Measurements from ENCODE around the gene CGB3. TPM values are rescaled to one million over a fixed set of nuclear protein-coding genes. Genes with fewer than 3 reads are reported as not detected.

CGB3 gene
- total and polyA plus RNA-seq, 10 of the 15 experiments (the other 5 are each of a cell fraction or from before 2014, with no cell fraction given): not detected

GRCh38 chr19:48994035-48994386 lies 30.1 kb downstream of the CGB3 start:
- Histone ChIP-seq H4K20me1 (ENCODE audit: control insufficient read depth, insufficient read depth) (no peaks in the 10 kb centered on the region), H3K4me1 (ENCODE audit: control insufficient read depth, insufficient read depth, low read length) (peaks cover 3% of the 10 kb centered on the region), H3K36me3 (ENCODE audit: control insufficient read depth in 2 of 2, insufficient read depth in 2 of 2, low read length in 1 of 2) (peaks cover 0 to 2% of the 10 kb centered on the region in 2 experiments; a peak in 3 of 4 replicates), H3K9ac (ENCODE audit: control insufficient read depth, insufficient read depth, low read length) (peak overlapping the region; percentile 90), H3K9me3 (replicated peaks; ENCODE audit: control insufficient read depth, insufficient read depth, low read length) (no peaks in the 10 kb centered on the region), H2AFZ (ENCODE audit: control insufficient read depth, low read depth, low read length) (peak overlapping the region; percentile 86), H3K27ac (ENCODE audit: control insufficient read depth, insufficient read depth) (peak overlapping the region; percentile 73), H3K4me2 (ENCODE audit: control insufficient read depth, insufficient read depth) (peak overlapping the region; percentile 46), H3K4me3 (peak overlapping the region; percentile 74), H3K79me2 (ENCODE audit: control insufficient read depth, insufficient read depth, low read length) (peaks cover 53% of the 10 kb centered on the region), H3K27me3 (replicated peaks in 1 of 2; ENCODE audit: control insufficient read depth in 2 of 2, insufficient read depth in 2 of 2, low read length in 1 of 2) (no peaks in the 10 kb centered on the region)
- no peak for DNase-seq (ENCODE audit: low read depth, low spot score)
- ChIA-PET CTCF (interaction anchor here (0.8 to 4.0 kb wide), 29 partner anchors 8 to 372 kb away, joined by 3 to 55 read pairs (median 6); partner anchors contain the start of genes CA11, CGB2, HSD17B14 and LHB), SMC1A (ENCODE audit: uncharacterized antibody, unreplicated experiment) (interaction anchor here (0.7 to 1.9 kb wide), 10 partner anchors 14 to 348 kb away, joined by 3 to 11 read pairs (median 5); partner anchors contain the start of genes CA11 and FTL), POLR2A (interaction anchor here (0.5 to 3.6 kb wide), 23 partner anchors 11 to 1467 kb away, joined by 3 to 41 read pairs (median 4); partner anchors contain the start of genes BAX, CD37, FTL and PPP1R15A), RAD21 (ENCODE audit: unreplicated experiment) (interaction anchor here (1.0 to 2.4 kb wide), 18 partner anchors 15 to 646 kb away, joined by 3 to 17 read pairs (median 6); partner anchors contain the start of genes BCAT2, CGB2, FTL and HSD17B14)
- TF ChIP-seq ZBTB33 (IDR thresholded peaks at IDR 0.05) (no peak), WRNIP1 (IDR thresholded peaks at IDR 0.05; ENCODE audit: borderline replicate concordance, low read depth, low read length) (0 out of 2 replicates have a peak, but pooled peaks have one; percentile 21)
- FAIRE-seq: no peak
- ATAC-seq: no peak
- intact Hi-C loops (cut with micrococcal nuclease; ENCODE audit: unreplicated experiment): no loop called here
- WGBS (ENCODE audit: insufficient coverage, insufficient replicate concordance, low lambda C conversion rate, missing lambda C conversion rate): 2% methylated on average over 12 of the region's 13 CpGs
- in situ Hi-C loops (cut with MboI): no loop called here
- BruUV-seq (replicated peaks): TSS peak; percentile 78

All from GM12878 (cell line).